ENCODE results near the gene TMOD3.
A peak's percentile ranks its signal among the peaks of the same experiment; 100 is the strongest.
"Not testable (repeated sequence)": the region's sequence is repeated elsewhere in the genome, so short reads cannot be mapped to it uniquely, and the experiment has no call there.

The TMOD3 gene

DNA sequence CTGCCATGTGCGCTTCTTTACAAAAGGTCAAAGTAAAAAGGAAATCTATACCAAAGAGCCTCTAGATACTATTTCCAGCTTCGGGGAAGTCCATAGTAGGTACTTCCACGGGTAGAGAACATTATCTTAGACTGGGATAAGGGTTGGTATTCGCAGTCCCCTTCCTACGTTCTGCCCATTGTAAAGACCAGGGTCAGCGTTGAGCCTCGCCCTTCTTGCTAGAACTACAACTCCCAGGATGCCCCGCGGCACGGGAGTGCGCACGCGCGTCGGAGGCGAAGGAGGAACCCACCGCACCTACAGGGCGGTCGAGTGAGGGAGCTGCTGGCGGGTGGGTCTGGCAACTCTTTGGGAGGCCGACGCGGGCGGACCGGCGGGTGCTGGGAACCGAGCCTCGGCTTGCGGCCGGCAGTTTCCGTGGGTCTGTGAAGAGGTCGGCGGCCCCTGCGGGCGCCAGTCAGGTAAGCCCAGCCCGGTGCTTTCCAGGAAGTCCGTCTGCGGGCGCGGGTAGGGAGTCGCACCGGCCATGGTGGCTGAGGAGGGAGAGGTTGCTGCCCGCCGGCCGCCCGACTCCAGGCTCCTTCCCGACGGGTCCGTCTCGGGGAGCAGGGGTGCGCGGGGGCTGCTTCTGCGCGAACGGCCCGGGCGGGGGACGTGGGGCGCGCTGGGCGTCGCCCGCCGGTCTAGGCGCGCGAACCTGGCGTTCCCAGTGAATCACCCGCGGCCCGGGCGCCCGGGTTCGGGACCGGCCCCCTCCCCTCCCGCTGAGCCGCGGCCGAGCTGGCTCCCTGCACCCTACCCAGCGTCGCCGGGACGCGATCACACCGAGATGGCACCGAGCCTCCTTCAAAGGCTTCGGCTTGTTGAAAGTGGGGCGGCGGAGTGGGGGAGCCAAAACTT lies at the start of gene TMOD3:
TMOD3 (plus strand) TSS at position 278 of the 900 bp plus-strand sequence. CDS start 33,232 bp downstream, outside the sequence.
- FAIRE-seq (no peak), DNase-seq (ENCODE audit: low spot score) (peak; percentile 75)

DNA sequence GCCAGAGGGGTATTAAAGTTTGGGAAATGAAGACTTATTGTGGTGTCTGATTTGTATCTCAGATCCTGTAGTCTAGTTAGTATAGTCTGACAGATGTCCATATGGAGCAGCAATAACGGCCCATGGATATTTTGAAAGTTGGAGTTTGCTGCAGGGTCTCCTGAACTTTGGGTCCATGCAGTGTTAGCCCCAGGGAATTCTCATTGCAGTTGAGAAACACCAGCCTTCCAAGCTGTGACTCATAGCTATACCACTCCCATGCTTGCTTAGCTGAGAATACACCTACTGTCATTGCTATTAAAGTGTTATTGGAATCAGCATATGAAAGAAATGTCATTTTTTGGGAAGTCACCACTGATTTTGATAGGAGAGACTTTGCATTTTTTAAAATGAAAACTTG lies 48.8 kb upstream of the TMOD3 start:
- DNase-seq (ENCODE audit: low spot score) (no peak), FAIRE-seq (no peak)

DNA sequence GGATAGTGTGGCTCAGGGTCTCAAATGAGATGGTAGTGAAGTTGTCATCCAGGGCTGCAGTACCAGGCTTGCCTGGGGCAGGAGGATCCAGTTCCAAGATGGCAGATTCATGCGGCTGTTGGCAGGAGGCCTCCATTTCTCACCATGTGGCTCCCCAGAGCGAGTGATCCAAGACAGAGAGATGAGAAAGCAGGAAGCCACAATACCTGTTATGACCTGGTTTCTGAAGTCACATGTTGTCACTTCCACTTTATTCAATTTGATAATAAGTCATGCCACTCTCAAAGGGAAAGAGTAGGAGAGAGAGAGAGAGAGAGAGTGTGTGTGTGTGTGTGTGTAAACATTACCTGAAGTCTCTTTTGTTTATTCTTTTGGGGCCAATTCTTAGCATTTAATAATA lies 47.9 kb upstream of the TMOD3 start:
- DNase-seq (ENCODE audit: low spot score), result no peak
- FAIRE-seq, result no peak

DNA sequence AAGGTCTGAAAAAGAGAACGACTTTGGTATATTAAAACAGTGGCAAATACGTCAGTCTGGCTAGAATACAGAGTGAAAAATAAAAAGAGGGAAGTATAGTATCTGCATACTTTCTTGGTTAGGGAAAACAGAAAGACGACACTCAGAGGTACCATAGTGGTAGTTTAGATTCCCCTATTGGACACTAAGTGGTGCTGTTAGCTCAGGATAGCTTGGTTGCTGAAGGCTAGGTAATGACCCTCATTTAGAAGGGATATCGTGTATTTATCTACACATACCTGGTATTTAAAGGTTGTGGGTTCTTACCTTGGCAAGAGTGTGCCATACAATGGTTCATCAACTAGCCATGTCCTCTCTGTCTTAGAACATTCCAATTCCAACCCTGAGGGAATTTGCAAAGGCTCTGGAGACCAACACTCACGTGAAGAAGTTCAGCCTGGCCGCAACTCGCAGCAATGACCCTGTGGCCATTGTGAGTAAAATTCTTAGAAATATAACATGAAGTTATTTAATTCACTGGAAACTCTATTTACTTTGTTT lies 47.0 kb upstream of the TMOD3 start:
- no peak for FAIRE-seq
- DNase-seq (ENCODE audit: low spot score), result no peak

DNA sequence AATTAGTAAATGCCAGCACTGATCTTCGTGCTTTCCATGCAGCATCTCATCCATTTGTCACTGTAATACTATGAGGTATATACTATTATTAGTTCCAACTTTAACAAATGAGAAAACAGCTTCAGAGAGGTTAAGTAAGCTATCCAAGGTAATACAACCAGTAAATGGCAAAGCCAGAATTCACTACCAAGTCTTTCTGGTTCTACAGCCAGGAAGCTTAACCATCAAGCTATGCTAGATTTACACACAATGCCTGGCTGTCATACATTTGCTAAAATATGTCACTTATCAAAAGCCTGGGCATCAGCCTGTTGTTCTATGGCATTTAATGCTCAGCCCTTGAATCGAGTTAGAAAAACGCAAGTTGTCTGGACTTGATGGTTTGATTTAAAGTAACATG lies 45.5 kb upstream of the TMOD3 start:
- DNase-seq (ENCODE audit: low spot score) (no peak), FAIRE-seq (no peak)

DNA sequence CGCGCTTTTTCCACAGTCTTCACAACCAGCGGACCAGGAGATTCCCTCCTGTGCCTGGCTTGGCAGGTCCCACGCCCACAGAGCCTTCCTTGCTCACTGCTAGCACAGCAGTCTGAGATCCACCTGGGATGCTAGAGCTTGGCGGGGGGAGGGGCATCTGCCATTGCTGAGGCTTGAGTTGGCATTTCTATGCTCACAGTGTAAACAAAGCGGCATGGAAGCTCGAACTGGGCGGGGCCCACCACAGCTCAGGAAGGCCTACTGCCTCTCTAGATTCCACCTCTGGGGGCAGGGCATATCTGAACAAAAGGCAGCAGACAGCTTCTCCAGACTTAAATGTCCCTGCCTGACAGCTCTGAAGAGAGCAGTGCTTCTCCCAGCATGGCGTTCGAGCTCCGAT lies 42.3 kb upstream of the TMOD3 start:
- not testable (repeated sequence) for DNase-seq (ENCODE audit: low spot score); FAIRE-seq

DNA sequence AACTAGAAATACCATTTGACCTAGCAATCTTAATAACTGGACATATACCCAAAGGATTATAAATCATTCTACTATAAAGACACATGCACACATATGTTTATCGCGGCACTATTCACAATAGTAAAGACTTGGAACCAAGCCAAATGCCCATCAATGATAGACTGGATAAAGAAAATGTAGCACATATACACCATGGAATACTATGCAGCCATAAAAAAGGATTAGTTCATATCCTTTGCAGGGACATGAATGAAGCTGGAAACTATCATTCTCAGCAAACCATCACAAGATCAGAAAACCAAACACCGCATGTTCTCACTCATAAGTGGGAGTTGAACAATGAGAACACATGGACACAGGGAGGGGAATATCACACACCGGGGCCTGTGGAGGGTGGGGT lies 37.0 kb upstream of the TMOD3 start:
- FAIRE-seq; DNase-seq (ENCODE audit: low spot score): not testable (repeated sequence)

DNA sequence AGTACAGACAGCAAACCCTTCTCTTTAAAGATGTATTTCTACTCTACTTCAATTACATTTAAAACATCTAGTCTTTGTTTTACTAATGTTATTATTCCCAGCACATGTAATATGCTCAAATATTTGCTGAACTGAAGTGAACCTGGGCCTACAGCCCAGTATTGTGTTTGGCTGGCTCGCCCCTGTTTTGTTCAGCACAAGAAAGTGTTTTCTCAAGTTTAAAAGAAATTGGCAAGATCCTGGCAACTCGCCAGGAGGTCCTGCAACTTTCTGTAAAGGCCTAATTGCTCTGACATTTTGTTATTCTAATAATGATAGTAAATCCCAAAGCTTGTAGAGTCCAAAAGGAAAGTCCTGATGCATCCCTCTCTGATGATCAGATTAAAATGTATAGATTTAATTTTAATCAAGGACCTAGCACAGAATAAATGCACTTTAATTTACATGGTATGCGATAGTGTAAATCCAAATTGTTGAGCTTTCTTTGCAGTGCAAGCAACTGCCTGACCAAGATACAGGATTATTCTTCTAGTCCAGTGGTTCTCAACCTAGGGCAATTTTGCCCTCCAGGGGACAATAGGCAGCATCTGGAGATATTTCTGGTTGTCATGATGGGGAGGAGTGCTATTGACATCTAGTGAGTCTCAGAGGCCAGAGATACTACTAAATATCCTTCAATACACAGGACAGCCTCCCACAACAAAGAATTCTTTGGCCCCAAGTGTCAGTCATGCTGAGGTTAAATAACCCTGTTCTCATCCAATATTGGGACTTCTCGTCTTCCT lies 35.7 kb upstream of the TMOD3 start:
- DNase-seq (ENCODE audit: low spot score) (no peak), FAIRE-seq (no peak)

DNA sequence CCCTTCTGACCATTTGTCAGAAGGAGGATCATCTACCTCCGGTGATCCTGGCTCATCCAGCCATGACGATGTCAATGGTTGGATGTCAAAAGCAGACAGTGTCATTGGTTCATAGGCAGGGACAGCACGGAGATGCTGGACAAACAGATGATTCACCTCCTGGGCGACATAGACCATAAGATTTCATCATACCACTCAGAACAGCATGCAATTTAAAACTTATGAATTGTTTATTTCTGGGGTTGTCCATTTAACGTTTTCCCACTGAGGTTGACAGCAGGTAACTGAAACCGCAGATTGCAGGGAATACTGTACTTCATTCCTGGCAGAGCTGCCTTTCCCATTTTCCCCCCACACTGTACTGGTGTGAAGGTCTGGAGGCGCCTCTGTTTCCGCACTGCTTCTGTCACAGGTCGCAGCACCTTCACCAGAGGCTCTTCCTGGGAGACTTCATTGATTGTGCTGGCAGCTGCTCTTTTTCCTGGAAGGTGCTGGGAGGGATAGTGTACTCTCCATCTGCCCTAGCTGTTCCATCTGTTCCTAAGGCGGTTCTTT lies 32.5 kb upstream of the TMOD3 start:
- DNase-seq (ENCODE audit: low spot score) (peak; percentile 73), FAIRE-seq (no peak)

DNA sequence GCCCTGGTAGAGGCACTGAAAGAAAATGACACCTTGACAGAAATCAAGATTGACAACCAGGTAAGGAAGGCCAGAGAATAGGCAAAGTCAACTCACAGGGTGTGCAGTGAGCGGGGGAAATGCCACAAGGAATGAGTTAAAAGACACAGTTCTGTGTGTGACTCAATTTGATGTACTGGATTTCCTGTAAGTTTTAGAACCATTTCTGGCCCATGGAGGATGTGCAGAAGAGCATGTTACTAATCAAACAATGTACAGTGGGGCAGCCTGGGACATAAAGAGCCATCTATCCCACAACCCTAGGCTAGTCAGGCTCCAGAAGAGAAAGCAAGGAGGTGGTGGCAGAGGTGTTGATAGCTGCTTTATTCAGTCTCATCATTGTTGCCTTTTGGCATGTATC lies 31.2 kb upstream of the TMOD3 start:
- FAIRE-seq (no peak), DNase-seq (ENCODE audit: low spot score) (no peak)

DNA sequence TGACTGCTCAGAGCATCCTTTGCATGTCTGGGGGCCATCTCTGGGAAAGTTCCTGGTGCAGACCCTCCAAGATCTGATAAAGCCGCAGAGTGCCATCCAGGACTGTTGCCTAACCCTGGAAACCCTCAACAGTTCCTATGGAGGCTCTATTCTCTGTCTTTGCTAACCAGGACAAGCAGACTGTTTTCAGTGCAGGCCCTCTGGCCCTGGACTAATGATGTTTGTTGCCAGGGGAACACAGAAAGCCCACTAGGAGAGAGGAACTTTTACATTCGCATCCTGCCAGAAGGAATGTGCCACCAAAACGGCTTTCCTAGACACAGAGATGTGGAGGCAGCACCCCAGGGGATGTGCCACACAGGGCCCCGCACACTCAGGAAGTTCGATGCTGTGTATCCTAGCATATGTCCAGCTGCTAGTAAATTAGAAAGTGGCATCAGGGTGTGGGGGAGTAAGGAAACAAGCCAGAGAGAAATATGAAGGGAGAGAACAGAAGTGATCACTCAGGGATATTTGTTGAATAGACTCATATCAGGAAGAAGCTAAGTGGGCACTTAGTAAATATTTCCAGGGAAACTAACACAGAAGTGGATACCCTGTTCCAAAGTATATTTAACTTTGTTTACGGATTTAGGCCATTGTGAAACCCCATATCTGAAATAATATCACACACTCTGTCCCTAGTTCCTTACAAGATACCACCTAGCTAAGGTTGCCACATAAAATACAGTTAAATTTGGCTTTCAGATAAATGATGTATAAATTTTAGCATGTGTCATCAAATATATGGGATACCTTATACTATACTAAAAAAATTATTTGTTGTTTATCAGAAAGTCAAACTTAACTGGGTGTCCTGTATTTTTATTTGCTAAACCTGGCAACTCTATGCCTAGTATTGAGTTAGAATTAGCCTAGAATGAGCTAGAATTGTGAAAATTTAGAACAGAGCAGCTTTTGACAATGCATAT lies 29.9 kb upstream of the TMOD3 start:
- DNase-seq (ENCODE audit: low spot score), result no peak
- FAIRE-seq, result no peak

DNA sequence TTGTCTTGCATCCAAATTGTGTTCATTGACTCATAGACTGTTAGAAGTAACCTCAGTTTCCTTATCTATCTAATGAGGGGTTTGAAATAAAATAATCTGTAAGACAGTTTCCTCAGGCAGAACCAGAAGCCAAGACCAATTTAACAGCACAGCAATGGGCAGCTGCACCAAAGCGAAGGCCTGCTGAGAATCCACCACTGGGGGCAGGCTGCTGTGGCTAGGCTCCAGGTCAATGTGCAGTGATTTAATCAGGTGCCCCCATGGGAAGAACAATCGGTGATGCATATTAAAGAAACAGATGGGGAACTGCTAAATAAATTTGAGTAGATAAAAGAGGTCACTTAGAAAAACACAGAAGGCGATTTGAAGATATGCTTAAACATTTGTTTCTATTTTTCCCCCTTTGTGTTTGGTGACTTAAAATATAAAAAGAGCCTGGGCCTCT lies 28.0 kb upstream of the TMOD3 start:
- no peak for DNase-seq (ENCODE audit: low spot score)
- no peak for FAIRE-seq

DNA sequence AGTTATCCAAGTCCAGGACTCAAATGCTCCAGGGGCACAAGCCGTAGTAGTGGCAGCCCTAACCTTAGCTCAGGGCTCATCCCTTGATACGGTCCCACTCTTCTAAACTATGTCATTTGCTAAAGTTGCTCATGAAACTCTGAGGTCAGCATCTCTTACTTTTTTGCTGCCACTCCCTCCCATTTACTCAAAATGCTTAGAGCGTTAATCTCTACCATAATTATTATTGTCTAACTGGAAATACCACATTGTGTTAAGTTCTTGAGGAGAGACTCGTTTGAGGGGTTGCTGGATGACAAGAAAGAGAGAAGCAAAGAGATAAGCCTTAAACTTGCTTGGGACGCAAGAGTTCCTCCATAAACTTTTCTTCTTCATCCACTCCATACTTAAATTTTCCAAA lies 26.9 kb upstream of the TMOD3 start:
- FAIRE-seq (no peak), DNase-seq (ENCODE audit: low spot score) (no peak)

DNA sequence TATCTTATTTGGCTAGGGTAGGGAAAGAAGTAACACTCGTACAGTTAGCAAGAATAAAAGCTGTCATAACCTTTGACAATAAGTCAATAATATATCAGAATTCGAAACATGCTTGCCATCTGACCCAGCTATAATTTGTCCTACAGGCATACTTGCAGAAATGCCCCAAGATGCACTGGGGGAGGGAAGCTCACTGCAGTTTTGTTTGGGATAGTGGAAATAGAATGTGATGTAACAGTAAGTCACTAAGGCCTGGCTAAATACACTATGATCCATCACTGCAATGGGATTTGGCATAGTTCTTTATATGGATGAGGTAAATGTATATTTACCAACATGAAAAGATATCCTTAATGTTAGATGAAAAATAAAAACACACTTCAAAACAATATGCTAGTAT lies 25.5 kb upstream of the TMOD3 start:
- DNase-seq (ENCODE audit: low spot score) (no peak), FAIRE-seq (no peak)

DNA sequence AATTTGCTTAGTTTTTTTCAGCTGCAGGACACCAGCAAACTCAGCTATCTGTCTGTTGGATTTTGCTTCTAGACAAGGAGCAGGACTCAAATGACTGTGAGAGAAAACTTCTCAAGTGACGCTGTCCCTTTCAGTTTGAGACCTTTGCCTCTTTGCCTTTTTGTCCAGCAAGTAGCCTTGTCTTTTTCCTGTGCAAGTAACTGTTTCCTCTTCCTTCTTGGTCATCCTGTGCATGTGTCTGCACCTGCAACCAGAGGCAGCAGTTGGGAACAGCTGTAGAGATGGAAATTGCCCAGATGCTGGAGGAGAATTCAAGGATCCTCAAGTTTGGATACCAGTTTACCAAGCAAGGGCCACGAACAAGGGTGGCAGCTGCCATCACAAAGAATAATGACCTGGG lies 23.3 kb upstream of the TMOD3 start:
- FAIRE-seq (no peak), DNase-seq (ENCODE audit: low spot score) (no peak)

DNA sequence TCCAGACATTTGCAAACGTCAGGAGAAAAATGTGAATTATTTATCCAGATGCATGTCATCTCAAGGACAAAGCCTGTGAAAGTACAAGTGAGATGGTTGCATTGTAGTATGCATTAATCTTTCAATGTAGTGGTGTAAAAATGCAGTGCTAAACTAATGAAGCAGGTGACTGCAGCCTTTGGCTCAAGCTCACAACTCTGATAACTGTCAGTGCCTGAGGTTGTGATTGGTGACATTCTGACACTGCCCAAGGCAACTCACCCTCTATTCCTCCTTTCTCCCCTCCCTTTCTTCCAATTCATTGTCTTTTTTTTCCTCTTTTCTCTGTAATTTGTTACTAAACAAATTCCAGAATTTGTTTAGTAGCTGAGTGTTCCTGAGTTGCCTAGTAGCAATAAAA lies 20.0 kb upstream of the TMOD3 start:
- FAIRE-seq (no peak), DNase-seq (ENCODE audit: low spot score) (no peak)

DNA sequence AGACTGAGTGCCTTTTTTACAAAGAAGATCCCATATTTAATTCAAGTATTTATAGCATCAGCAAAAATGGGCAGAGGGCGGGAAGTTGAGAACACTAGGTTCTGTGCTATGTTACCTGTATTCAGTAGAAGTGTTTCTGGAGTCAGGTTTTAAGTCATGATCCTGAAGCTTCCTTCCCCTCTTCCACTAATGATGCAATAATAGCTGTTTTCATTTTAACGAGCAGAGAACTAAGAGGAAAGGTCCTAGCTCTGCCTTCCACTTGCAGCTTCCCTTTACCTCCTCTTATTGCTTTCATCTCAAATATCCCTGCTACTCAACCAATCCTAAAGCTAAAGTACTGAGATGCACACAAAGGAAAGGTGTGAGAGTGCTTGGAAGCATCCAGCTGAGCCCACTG lies 16.9 kb upstream of the TMOD3 start:
- no peak for FAIRE-seq
- no peak for DNase-seq (ENCODE audit: low spot score)

DNA sequence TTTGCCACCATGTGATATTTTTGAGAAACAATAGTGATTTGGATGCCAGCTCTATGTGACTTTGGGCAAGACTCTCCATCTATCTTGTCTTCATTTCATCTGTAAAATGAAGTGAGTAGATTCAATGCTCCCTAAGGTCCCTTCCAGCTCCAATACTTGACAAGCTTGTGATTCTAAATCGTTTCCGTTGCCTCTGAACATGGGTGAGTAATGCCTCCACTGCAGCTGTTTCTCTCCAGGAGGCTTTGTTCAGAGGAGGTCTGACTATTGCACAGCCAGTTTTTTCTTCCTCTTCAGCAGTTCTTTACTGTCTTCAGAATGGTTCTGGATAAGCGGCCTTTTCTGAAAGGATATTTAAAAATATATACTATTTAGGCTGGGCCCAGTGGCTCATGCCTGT lies 14.8 kb upstream of the TMOD3 start:
- FAIRE-seq, result no peak
- DNase-seq (ENCODE audit: low spot score), result no peak

DNA sequence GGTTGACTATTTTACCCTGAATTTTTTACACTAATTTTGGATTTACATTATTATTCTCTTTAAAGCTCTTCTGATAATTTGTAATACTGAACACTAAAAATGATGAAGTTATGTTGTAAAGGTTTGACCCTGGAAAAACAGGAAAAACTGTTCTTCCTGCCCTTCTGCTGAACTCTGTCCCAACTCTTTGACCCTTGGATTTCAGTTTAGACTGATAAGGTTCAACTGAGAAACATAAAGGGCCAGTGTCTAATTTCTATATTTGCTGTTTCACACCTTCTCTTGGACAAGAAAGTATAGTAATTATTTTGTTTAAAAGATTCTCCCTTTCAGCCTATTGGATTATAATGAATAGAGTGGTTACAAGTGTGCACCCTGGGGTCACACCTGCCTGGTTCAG lies 12.8 kb upstream of the TMOD3 start:
- no peak for DNase-seq (ENCODE audit: low spot score)
- no peak for FAIRE-seq

DNA sequence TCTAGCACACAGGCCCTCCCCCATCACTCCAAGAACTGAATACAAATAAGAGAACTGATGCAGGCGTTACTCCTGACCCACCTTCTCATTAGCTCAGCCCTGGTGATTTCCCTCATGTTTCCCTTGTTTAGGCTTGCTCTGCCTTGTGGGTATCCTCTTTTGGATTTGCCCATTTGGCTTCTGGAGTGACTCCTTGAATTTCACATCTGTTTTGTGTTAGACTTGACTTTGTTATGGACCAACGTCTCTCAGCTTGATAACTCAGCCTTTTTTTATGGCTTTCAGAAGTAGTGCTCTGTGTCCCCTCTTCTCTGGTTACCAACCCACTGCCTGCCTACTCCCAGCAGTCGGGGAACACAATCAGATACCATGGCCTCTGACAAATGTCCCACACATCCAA lies 11.3 kb upstream of the TMOD3 start:
- DNase-seq (ENCODE audit: low spot score) (no peak), FAIRE-seq (no peak)

DNA sequence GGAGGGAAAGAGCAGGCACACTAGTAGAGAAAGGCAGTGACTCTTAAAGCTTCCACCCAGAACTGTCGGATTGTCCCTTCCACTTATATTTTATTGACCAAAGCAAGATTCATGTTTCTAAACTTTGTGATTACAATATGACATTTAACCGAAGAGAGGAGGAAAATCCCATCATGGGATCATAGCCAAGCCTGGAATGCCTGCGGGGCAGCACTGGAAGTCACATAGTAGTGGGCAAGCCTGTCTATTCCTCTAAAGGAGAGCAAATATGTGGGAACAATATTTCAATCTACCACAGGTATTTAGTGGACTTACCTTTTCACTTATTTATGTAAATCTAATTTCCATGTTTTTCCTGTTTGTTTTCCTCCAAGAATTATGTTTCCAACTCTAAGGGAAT lies 3.8 kb upstream of the TMOD3 start:
- no peak for DNase-seq (ENCODE audit: low spot score)
- FAIRE-seq, result no peak

All from RCC 7860 (cell line).